ENCODE results near the gene SUN1.

Gene SUN1

GRCh38 chr7:879706-880105, 47.4 kb downstream of the SUN1 start:
- in situ Hi-C loops (cut with HindIII; ENCODE audit: low pct_ligation_motif_present, low sequenced_read_pairs) = no loop called here
- Histone ChIP-seq H3K27ac (no peak overlapping the region), H3K27me3 (replicated peaks) (no peaks in the 10 kb centered on the region), H3K36me3 (replicated peaks) (peaks cover 4% of the 10 kb centered on the region), H3K4me3 (ENCODE audit: low read depth, low read length) (no peak overlapping the region)
- DNase-seq = no peak
- no peak for TF ChIP-seq CTCF (IDR thresholded peaks at IDR 0.05; ENCODE audit: low read depth, low read length, missing control alignments)

- peaks cover 4% of the 10 kb centered on the region for H3K36me3 ChIP-seq (replicated peaks)
- no peak overlapping the region for H3K27ac ChIP-seq
- H3K4me3 ChIP-seq (ENCODE audit: low read depth, low read length) = no peak overlapping the region
- DNase-seq = no peak
- in situ Hi-C loops (cut with HindIII; ENCODE audit: low pct_ligation_motif_present, low sequenced_read_pairs) = no loop called here
- TF ChIP-seq CTCF (IDR thresholded peaks at IDR 0.05; ENCODE audit: low read depth, low read length, missing control alignments) = no peak
- H3K27me3 ChIP-seq (replicated peaks) = no peaks in the 10 kb centered on the region
These were observed 48.2 kb downstream of the SUN1 start for GRCh38 chr7:880450-880849.

GRCh38 chr7:881441-882234, 49.4 kb downstream of the SUN1 start:
- Histone ChIP-seq H3K27me3 (replicated peaks) (no peaks in the 10 kb centered on the region), H3K36me3 (replicated peaks) (peaks cover 2% of the 10 kb centered on the region)

GRCh38 chr7:882336-883035, 50.2 kb downstream of the SUN1 start:
- no peak for TF ChIP-seq CTCF (IDR thresholded peaks at IDR 0.05; ENCODE audit: low read depth, low read length, missing control alignments)
- H3K27me3 ChIP-seq (replicated peaks) = no peaks in the 10 kb centered on the region
- H3K27ac ChIP-seq = no peak overlapping the region
- H3K4me3 ChIP-seq (ENCODE audit: low read depth, low read length) = no peak overlapping the region
- peaks cover 9% of the 10 kb centered on the region for H3K36me3 ChIP-seq (replicated peaks)
- no peak for DNase-seq
- in situ Hi-C loops (cut with HindIII; ENCODE audit: low pct_ligation_motif_present, low sequenced_read_pairs) = no loop called here

More at GRCh38 chr7:881441-882234, 49.4 kb downstream of the SUN1 start:
- no peak overlapping the region for H3K27ac ChIP-seq
- in situ Hi-C loops (cut with HindIII; ENCODE audit: low pct_ligation_motif_present, low sequenced_read_pairs) = no loop called here
- DNase-seq = no peak
- no peak overlapping the region for H3K4me3 ChIP-seq (ENCODE audit: low read depth, low read length)
- no peak for TF ChIP-seq CTCF (IDR thresholded peaks at IDR 0.05; ENCODE audit: low read depth, low read length, missing control alignments)

GRCh38 chr7:883055-884021, 51.1 kb downstream of the SUN1 start:
- Histone ChIP-seq H3K4me3 (ENCODE audit: low read depth, low read length) (no peak overlapping the region), H3K36me3 (replicated peaks) (peaks cover 12% of the 10 kb centered on the region), H3K27ac (no peak overlapping the region), H3K27me3 (replicated peaks) (no peaks in the 10 kb centered on the region)
- in situ Hi-C loops (cut with HindIII; ENCODE audit: low pct_ligation_motif_present, low sequenced_read_pairs) = no loop called here
- DNase-seq = no peak
- TF ChIP-seq CTCF (IDR thresholded peaks at IDR 0.05; ENCODE audit: low read depth, low read length, missing control alignments) = no peak
